BE2C (cell line): Measurements from ENCODE around the gene UBXN10.

Source experiments
- DNase-seq: peaks from one replicate; pipeline ENCODE4 v3.0.0-alpha.2; 2020
- H3K27me3 ChIP-seq: fragments of 250-450 bp; sonication (Bioruptor Pico); 2 replicates; pipeline ENCODE4 v1.5.1; 2020; ENCODE audit warnings: mild to moderate bottlenecking
- H3K36me3 ChIP-seq: fragments of 250-450 bp; sonication (Bioruptor Pico); 2 replicates; pipeline ENCODE4 v1.5.1; 2020; ENCODE audit warnings: mild to moderate bottlenecking
- H3K4me1 ChIP-seq: fragments of 250-450 bp; sonication (Bioruptor Pico); 2 replicates; pipeline ENCODE4 v1.5.1; 2020
- H3K4me3 ChIP-seq: 2 replicates; pipeline ENCODE4 v1.5.1; 2011; ENCODE audit warnings: low read depth, low read length
- H3K9me3 ChIP-seq: fragments of 250-450 bp; sonication (Bioruptor Pico); 2 replicates; pipeline ENCODE4 v1.5.1; 2020
- TF ChIP-seq, protein P1 (sequence below): IDR thresholded peaks from 2 replicates; pipeline ENCODE4 v1.5.1; 2012; ENCODE audit warnings: mild to moderate bottlenecking, low read depth, low read length

UBXN10 gene

DNA sequence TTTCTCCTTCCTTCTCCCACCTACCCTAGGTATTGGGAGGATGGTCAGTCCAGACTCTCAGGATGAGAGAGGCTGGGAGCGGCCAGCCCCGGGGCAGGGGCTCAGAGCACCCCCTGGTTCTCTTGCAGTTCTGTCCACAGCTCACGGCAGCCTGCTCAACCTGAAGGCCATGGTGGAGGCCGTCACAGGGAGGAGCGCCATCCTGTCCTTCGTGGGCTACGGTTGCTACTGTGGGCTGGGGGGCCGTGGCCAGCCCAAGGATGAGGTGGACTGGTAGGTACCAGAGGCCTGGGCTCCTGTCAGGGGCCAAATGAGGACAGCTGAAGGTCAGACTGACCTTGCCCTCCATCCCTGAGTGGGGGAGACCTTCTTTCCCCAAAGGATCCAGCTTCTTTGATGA lies 42.6 kb upstream of the UBXN10 start:
- no peaks in the 10 kb centered on the region for H3K36me3 ChIP-seq
- H3K4me1 ChIP-seq, result no peaks in the 10 kb centered on the region
- no peaks in the 10 kb centered on the region for H3K9me3 ChIP-seq
- DNase-seq, result no peak
- H3K27me3 ChIP-seq, result no peaks in the 10 kb centered on the region
- TF ChIP-seq, protein P1, sequence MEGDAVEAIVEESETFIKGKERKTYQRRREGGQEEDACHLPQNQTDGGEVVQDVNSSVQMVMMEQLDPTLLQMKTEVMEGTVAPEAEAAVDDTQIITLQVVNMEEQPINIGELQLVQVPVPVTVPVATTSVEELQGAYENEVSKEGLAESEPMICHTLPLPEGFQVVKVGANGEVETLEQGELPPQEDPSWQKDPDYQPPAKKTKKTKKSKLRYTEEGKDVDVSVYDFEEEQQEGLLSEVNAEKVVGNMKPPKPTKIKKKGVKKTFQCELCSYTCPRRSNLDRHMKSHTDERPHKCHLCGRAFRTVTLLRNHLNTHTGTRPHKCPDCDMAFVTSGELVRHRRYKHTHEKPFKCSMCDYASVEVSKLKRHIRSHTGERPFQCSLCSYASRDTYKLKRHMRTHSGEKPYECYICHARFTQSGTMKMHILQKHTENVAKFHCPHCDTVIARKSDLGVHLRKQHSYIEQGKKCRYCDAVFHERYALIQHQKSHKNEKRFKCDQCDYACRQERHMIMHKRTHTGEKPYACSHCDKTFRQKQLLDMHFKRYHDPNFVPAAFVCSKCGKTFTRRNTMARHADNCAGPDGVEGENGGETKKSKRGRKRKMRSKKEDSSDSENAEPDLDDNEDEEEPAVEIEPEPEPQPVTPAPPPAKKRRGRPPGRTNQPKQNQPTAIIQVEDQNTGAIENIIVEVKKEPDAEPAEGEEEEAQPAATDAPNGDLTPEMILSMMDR, result no peak
- no peak overlapping the region for H3K4me3 ChIP-seq

DNA sequence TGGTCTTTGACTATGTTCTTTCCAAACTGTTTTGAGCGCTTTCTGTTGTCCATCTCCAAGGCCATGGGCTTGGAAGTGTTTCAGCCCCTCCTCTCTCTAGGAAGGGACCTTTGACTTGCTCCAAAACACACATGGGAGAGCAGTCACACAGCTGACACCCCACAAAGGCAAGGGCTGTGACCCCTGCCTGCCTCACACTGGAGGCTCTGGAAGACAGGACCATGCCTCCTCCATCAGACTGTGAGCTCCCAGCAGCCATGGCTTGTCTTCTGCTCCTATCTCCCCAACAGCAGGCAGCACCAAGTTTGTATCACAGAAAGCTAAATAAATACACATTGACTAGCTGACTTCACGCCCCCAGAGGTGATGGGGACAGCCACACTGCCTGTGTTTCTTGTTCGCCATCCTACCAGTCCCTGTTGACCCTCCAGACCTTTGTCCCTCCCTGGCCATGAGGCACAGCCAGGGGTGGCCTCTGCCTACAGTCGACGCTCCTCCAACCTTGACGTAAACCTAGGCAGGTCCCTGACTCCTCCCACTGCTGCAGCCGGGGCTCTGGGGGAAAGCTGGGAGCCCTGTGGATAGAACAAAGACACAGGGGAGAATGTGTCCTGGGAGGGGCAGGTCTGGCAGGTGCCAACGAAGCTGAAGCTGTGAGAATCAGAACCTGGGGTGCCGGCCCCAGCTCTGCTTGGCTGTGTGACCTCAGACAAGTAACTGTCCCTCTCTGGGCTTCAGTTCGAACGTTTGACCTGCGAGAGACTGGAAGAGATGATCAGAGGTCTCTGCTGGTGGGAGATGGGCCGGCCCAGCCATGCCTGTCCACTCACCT lies 41.9 kb upstream of the UBXN10 start:
- no peaks in the 10 kb centered on the region for H3K4me1 ChIP-seq
- H3K9me3 ChIP-seq, result no peaks in the 10 kb centered on the region
- no peaks in the 10 kb centered on the region for H3K27me3 ChIP-seq
- TF ChIP-seq, protein P1, result no peak
- no peak for DNase-seq
- H3K4me3 ChIP-seq, result no peak overlapping the region
- H3K36me3 ChIP-seq, result no peaks in the 10 kb centered on the region

DNA sequence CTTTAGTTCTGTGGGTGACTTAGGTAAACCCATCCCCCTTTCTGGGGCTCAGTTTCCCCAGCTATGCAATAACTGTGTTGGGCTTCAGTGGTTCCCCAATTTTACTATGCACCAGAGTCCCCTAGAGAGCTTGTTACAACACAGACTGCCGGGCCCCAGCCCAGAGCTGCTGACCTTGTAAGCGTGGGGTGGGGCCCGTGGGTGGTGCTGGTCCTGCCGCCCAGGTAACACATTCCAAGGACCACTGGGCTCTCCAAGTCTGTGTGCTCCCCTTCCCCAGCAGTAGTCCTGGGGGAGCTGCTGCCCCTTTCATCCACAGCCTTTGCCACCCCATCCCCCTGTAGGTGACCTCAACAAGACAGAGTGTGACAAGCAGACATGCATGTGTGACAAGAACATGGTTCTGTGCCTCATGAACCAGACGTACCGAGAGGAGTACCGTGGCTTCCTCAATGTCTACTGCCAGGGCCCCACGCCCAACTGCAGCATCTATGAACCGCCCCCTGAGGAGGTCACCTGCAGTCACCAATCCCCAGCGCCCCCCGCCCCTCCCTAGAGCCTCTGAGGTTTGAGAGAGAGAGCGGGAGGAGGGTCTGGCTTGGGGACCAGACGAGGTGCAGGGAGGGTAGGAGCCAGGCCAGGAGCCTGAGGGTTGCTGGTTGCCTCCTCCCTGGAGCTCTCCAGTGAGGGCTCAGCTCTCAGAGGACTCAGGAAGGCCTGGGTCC lies 37.9 kb upstream of the UBXN10 start:
- no peaks in the 10 kb centered on the region for H3K9me3 ChIP-seq
- H3K4me3 ChIP-seq, result no peak overlapping the region
- no peak for DNase-seq
- no peaks in the 10 kb centered on the region for H3K36me3 ChIP-seq
- TF ChIP-seq, protein P1, result no peak
- no peaks in the 10 kb centered on the region for H3K4me1 ChIP-seq
- no peaks in the 10 kb centered on the region for H3K27me3 ChIP-seq

DNA sequence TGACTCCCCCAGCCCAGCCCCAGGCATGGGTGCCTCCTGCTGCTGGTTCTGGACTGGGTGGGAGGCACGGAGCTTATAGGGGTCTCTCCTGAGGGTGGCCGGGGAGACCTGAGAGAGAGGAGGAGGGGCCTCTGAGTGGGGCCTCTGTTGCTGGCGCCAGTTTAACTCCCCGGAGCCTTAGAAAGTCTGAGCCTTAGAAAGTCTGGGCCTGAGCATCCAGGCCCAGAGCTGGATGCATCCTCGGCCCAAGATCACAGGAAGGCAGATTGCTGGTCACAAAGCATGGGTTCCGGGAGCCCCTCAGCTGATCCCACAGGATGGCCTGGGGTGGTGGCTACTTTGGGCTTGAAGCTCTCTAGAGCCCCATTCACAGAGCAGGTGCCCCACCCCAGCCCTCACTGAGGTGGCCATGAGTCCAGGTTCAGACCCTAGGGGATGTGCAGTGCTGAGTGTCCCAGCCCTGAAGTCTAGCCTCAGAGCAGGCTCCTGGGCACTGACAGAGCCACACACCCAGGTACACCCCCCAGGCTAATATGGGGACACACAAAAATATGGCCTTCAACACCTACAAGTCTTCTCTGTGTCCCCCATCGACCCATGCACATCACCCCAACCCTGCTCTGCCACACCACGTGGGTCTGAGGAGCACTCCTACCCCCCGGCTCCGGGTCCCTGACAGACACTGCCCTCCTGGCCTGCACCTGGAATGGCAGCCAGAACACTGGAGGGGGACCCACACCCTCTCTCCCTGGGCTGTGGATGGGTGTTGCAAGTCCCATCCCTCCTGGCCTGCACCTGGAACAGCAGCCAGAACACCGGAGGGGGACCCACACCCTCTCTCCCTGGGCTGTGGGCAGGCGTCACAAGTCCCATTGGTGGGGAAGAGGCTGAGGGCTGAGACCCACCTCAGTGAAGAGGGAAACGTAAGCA lies 37.1 kb upstream of the UBXN10 start:
- Histone ChIP-seq H3K27me3 (no peaks in the 10 kb centered on the region), H3K4me1 (no peaks in the 10 kb centered on the region), H3K36me3 (no peaks in the 10 kb centered on the region), H3K9me3 (no peaks in the 10 kb centered on the region), H3K4me3 (no peak overlapping the region)
- TF ChIP-seq, protein P1, result no peak
- DNase-seq, result no peak

DNA sequence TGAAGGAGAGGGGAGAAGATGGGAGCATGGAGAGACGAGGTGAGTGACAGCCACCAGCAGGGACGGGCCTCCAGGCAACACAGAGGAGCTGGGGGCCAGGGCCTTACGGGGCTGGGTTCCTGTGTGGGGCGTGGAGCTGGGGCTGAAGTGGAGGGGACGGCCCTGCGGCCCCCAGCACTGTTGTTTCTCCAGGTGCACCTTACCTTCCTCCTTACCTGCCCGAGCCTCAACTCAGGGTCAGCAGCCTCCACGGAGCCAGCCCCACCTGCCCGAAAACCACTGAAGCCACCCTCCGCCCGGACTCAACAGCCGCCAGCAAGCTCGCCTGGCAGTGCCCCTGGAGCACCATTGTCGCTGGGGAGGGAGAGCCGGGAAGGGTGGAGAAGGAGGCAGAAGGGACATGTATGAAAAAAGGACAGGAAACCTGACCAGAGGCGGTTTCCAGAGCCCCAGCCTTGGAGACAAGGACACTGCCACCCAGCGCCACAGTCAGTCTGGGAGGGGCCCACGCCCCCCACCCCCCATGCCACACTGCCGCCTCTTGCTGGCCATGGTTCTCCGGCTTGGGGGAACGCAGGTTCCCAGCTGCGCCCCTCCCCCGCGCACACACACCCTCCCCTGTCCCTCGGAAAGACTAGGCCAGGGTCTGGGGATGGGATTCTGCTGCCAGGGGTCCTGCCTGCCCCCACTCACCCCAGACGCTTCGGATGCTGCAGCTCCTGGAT lies 36.1 kb upstream of the UBXN10 start:
- H3K36me3 ChIP-seq, result no peaks in the 10 kb centered on the region
- H3K9me3 ChIP-seq, result no peaks in the 10 kb centered on the region
- H3K4me3 ChIP-seq, result no peak overlapping the region
- H3K27me3 ChIP-seq, result no peaks in the 10 kb centered on the region
- DNase-seq, result no peak
- TF ChIP-seq, protein P1, result no peak
- H3K4me1 ChIP-seq, result no peaks in the 10 kb centered on the region
